H9 (cell line): ENCODE data around the gene PELI2. TPM values are rescaled to one million over a fixed set of nuclear protein-coding genes. Genes with fewer than 3 reads are reported as not detected.

Experiments used
- DNase-seq: peaks from one replicate; pipeline ENCODE4 v3.0.0-alpha.2; 2017
- H2AFZ ChIP-seq: one replicate; pipeline ENCODE4 v1.6.1; 2013; ENCODE audit warnings: mild to moderate bottlenecking, low read length, control low read depth, moderate library complexity
- H2AK5ac ChIP-seq: 2 replicates; pipeline ENCODE4 v1.6.1; 2013; ENCODE audit warnings: low read length, control low read depth, mixed read lengths; ENCODE audit not compliant: insufficient read length
- H2BK120ac ChIP-seq: one replicate; pipeline ENCODE4 v1.6.1; 2013; ENCODE audit warnings: low read depth, mild to moderate bottlenecking, low read length, control low read depth, inconsistent platforms; ENCODE audit not compliant: poor library complexity, severe bottlenecking
- H2BK12ac ChIP-seq: 2 replicates; pipeline ENCODE4 v1.6.1; 2013; ENCODE audit warnings: low read length, control low read depth, mixed read lengths, low read depth; ENCODE audit not compliant: insufficient read length
- H2BK15ac ChIP-seq: 2 replicates; pipeline ENCODE4 v1.6.1; 2013; ENCODE audit warnings: low read depth, low read length, control low read depth
- H2BK20ac ChIP-seq: one replicate; pipeline ENCODE4 v1.6.1; 2013; ENCODE audit warnings: low read depth, mild to moderate bottlenecking, low read length, control low read depth, inconsistent platforms; ENCODE audit not compliant: poor library complexity, severe bottlenecking
- H2BK5ac ChIP-seq: 2 replicates; pipeline ENCODE4 v1.6.1; 2013; ENCODE audit warnings: low read length, control low read depth, mixed read lengths; ENCODE audit not compliant: insufficient read length
- H3K14ac ChIP-seq: 2 replicates; pipeline ENCODE4 v1.6.1; 2013; ENCODE audit warnings: low read length, control low read depth; ENCODE audit not compliant: insufficient read depth
- H3K18ac ChIP-seq: 2 replicates; pipeline ENCODE4 v1.6.1; 2013; ENCODE audit warnings: low read depth, mild to moderate bottlenecking, mixed read lengths, low read length, control low read depth; ENCODE audit not compliant: insufficient read length
- H3K23ac ChIP-seq: 2 replicates; pipeline ENCODE4 v1.6.1; 2013; ENCODE audit warnings: low read length, control low read depth, mixed read lengths, low read depth; ENCODE audit not compliant: insufficient read length
- H3K23me2 ChIP-seq: 2 replicates; pipeline ENCODE4 v1.6.1; 2013; ENCODE audit warnings: low read depth, mild to moderate bottlenecking, mixed read lengths, low read length, control low read depth; ENCODE audit not compliant: insufficient read length, poor library complexity, severe bottlenecking
- H3K27ac ChIP-seq: 2 replicates; pipeline ENCODE4 v1.5.1; 2013; ENCODE audit warnings: low read length, control low read depth, mixed read lengths, low read depth; ENCODE audit not compliant: insufficient read length
- H3K27me3 ChIP-seq: 2 replicates; pipeline ENCODE4 v1.6.1; 2013; ENCODE audit warnings: low read length, control low read depth, inconsistent platforms; ENCODE audit not compliant: insufficient read depth
- H3K4ac ChIP-seq: 2 replicates; pipeline ENCODE4 v1.6.1; 2013; ENCODE audit warnings: low read depth, mild to moderate bottlenecking, control low read depth, inconsistent platforms, low read length, moderate library complexity
- H3K4me1 ChIP-seq: 2 replicates; pipeline ENCODE4 v1.6.1; 2013; ENCODE audit warnings: low read length, control low read depth, inconsistent platforms; ENCODE audit not compliant: insufficient read depth
- H3K4me2 ChIP-seq: 2 replicates; pipeline ENCODE4 v1.6.1; 2013; ENCODE audit warnings: low read length, control low read depth, mixed read lengths; ENCODE audit not compliant: insufficient read length, insufficient read depth
- H3K56ac ChIP-seq: 2 replicates; pipeline ENCODE4 v1.6.1; 2013; ENCODE audit warnings: low read depth, mild to moderate bottlenecking, mixed read lengths, low read length, control low read depth; ENCODE audit not compliant: insufficient read length
- H3K79me1 ChIP-seq: 2 replicates; pipeline ENCODE4 v1.6.1; 2013; ENCODE audit warnings: low read depth, mild to moderate bottlenecking, moderate library complexity, low read length, control low read depth, inconsistent platforms; ENCODE audit not compliant: insufficient read depth, poor library complexity, severe bottlenecking
- H3K79me2 ChIP-seq: 2 replicates; pipeline ENCODE4 v1.6.1; 2013; ENCODE audit warnings: low read length, control low read depth, inconsistent platforms; ENCODE audit not compliant: insufficient read depth
- H3K9ac ChIP-seq: 2 replicates; pipeline ENCODE4 v1.6.1; 2013; ENCODE audit warnings: low read length, control low read depth, mixed read lengths; ENCODE audit not compliant: insufficient read length; ENCODE audit errors: extremely low read depth
- H3K9me3 ChIP-seq: one replicate; pipeline ENCODE4 v1.6.1; 2013; ENCODE audit warnings: low read depth, low read length, inconsistent platforms; ENCODE audit not compliant: control insufficient read depth
- H3T11ph ChIP-seq: one replicate; pipeline ENCODE4 v1.6.1; 2013; ENCODE audit warnings: mild to moderate bottlenecking, low read length, control low read depth, inconsistent platforms
- H4K20me1 ChIP-seq: one replicate; pipeline ENCODE4 v1.6.1; 2013; ENCODE audit not compliant: control insufficient read depth, insufficient read length, insufficient read depth
- H4K5ac ChIP-seq: 2 replicates; pipeline ENCODE4 v1.6.1; 2013; ENCODE audit warnings: low read depth, mild to moderate bottlenecking, mixed read lengths, low read length, control low read depth; ENCODE audit not compliant: insufficient read length
- H4K8ac ChIP-seq: replicated peaks from 2 replicates; pipeline ENCODE4 v1.6.1; 2013; ENCODE audit warnings: low read length, control low read depth, mixed read lengths, low read depth; ENCODE audit not compliant: insufficient read length
- H4K91ac ChIP-seq: 2 replicates; pipeline ENCODE4 v1.6.1; 2013; ENCODE audit warnings: low read depth, mild to moderate bottlenecking, moderate library complexity, mixed read lengths, low read length, control low read depth; ENCODE audit not compliant: insufficient read length
- H3K27ac Mint-ChIP-seq, 3 experiments: 2 replicates in 2 of 3; 3 replicates in 1 of 3; pipeline ENCODE4 v1.8.0; 2020 to 2021; ENCODE audit warnings: mixed read lengths in 3 of 3, mild to moderate bottlenecking in 1 of 3, moderate library complexity in 1 of 3
- H3K27me3 Mint-ChIP-seq: 2 replicates; pipeline ENCODE4 v1.8.0; 2021; ENCODE audit warnings: low read depth, mild to moderate bottlenecking, moderate library complexity, mixed read lengths
- H3K36me3 Mint-ChIP-seq, 3 experiments: 2 replicates in 2 of 3; 3 replicates in 1 of 3; pipeline ENCODE4 v1.8.0; 2020 to 2021; ENCODE audit warnings: low read depth in 3 of 3, mixed read lengths in 3 of 3; ENCODE audit not compliant: insufficient read depth in 1 of 3
- H3K4me1 Mint-ChIP-seq, 2 experiments: 2 replicates each; pipeline ENCODE4 v1.8.0; 2020; ENCODE audit warnings: mixed read lengths in 2 of 2
- H3K4me3 Mint-ChIP-seq, 2 experiments: 2 replicates in 1 of 2; 3 replicates in 1 of 2; pipeline ENCODE4 v1.8.0; 2020 to 2021; ENCODE audit warnings: mild to moderate bottlenecking in 2 of 2, mixed read lengths in 2 of 2, moderate library complexity in 1 of 2
- H3K9me3 Mint-ChIP-seq, 2 experiments: 2 replicates in 1 of 2; 3 replicates in 1 of 2; pipeline ENCODE4 v1.8.0; 2020; ENCODE audit warnings: mild to moderate bottlenecking in 2 of 2, mixed read lengths in 2 of 2, moderate library complexity in 1 of 2
- CTCF ChIP-seq: fragments of 200-600 bp; sonication (generic); conservative IDR thresholded peaks from 3 replicates; pipeline ENCODE4 v1.8.0; 2021; ENCODE audit warnings: antibody characterized with exemption, mild to moderate bottlenecking
- WGBS: extraction: QIAGEN DNeasy Blood & Tissue Kit; methylation state at CpG from one replicate; pipeline ENCODE4 v1.1.7; 2013; ENCODE audit warnings: missing lambda C conversion rate, low lambda C conversion rate, mixed read lengths; ENCODE audit not compliant: insufficient read length; ENCODE audit errors: extremely low coverage; 5-methylcytosine and 5-hydroxymethylcytosine counted together
- total RNA-seq: library from RNA; stranded (reverse); gene quantifications from 2 replicates; pipeline ENCODE4 v1.2.1, GENCODE V29; 2021

Gene PELI2
- total RNA-seq, 1 experiment from 2014 or later: 18.0 TPM

- no peak overlapping the region for H4K8ac ChIP-seq
- H3K23ac ChIP-seq: no peak overlapping the region
- H3K4me1 Mint-ChIP-seq: no peaks in the 10 kb centered on the region
- no peak overlapping the region for H3K9ac ChIP-seq
- no peak for TF ChIP-seq CTCF
- no peaks in the 10 kb centered on the region for H3K9me3 ChIP-seq
- H3K79me2 ChIP-seq: no peaks in the 10 kb centered on the region
- no peaks in the 10 kb centered on the region for H3K23me2 ChIP-seq
- H2BK5ac ChIP-seq: no peak overlapping the region
- no peak overlapping the region for H3K4me3 Mint-ChIP-seq
- H3K18ac ChIP-seq: no peak overlapping the region
- H4K5ac ChIP-seq: no peak overlapping the region
- H3K79me1 ChIP-seq: no peaks in the 10 kb centered on the region
- H3K9me3 Mint-ChIP-seq: peaks cover 21 to 22% of the 10 kb centered on the region in 2 experiments
- H3K14ac ChIP-seq: no peak overlapping the region; the same call in 1 of the 2 replicates
- H3K4me1 ChIP-seq: no peaks in the 10 kb centered on the region
- no peaks in the 10 kb centered on the region for H4K20me1 ChIP-seq
- H2AFZ ChIP-seq: no peak overlapping the region
- peaks cover 3 to 19% (median 17%) of the 10 kb centered on the region in 3 experiments; a peak in 5 of 7 replicates for H3K36me3 Mint-ChIP-seq
- DNase-seq: no peak
- H3K27me3 ChIP-seq: no peaks in the 10 kb centered on the region
- H2AK5ac ChIP-seq: no peak overlapping the region
- no peak overlapping the region for H2BK120ac ChIP-seq
- H3K27ac ChIP-seq: no peak overlapping the region
- H2BK15ac ChIP-seq: no peak overlapping the region
- H3K4ac ChIP-seq: no peak overlapping the region
- H3K56ac ChIP-seq: no peak overlapping the region
- no CpG with 5 or more reads among the region's 5 CpGs for WGBS
- H4K91ac ChIP-seq: no peak overlapping the region
- no peak overlapping the region for H3K4me2 ChIP-seq
- no peaks in the 10 kb centered on the region for H3K27me3 Mint-ChIP-seq
- H2BK12ac ChIP-seq: no peak overlapping the region
- no peak overlapping the region for H2BK20ac ChIP-seq
- no peak overlapping the region for H3K27ac Mint-ChIP-seq
- no peak overlapping the region for H3T11ph ChIP-seq
Observed at GRCh38 chr14:56276108-56276507, 157.9 kb downstream of the PELI2 start.
